Kidney glomerular epithelial cell (primary cell): ENCODE measurements around the gene GLS2.
"Not testable (repeated sequence)": the region's sequence is repeated elsewhere in the genome, so short reads cannot be mapped to it uniquely, and the experiment has no call there.

Experiments used
- DNase-seq: peaks from one replicate; lab custom pipeline; 2025; lab: John Stamatoyannopoulos, UW

Gene GLS2

GRCh38 chr12:56493409-56494105 lies 5.6 kb upstream of the GLS2 start:
- not testable (repeated sequence) for DNase-seq

GRCh38 chr12:56490360-56490759 lies 2.4 kb upstream of the GLS2 start:
- no peak for DNase-seq

- DNase-seq: no peak
Observed at GRCh38 chr12:56487448-56488040, 417 bp downstream of the GLS2 start.

GRCh38 chr12:56486694-56487093 lies 1.3 kb downstream of the GLS2 start:
- no peak for DNase-seq

- DNase-seq: no peak
Observed at GRCh38 chr12:56484566-56484965, 3.4 kb downstream of the GLS2 start.

GRCh38 chr12:56479625-56480024 lies 8.3 kb downstream of the GLS2 start:
- DNase-seq: no peak

- DNase-seq: no peak
Observed at GRCh38 chr12:56477521-56478225, 10.3 kb downstream of the GLS2 start.

- no peak for DNase-seq
Observed at GRCh38 chr12:56476972-56477432, 11.0 kb downstream of the GLS2 start.

- DNase-seq: no peak
Observed at GRCh38 chr12:56476143-56476542, 11.8 kb downstream of the GLS2 start.

GRCh38 chr12:56474389-56474788 lies 13.6 kb downstream of the GLS2 start:
- DNase-seq: no peak

GRCh38 chr12:56469007-56469930 lies 18.7 kb downstream of the GLS2 start:
- DNase-seq: no peak

- peak; percentile 84 for DNase-seq
Observed at GRCh38 chr12:56468216-56469006, 19.6 kb downstream of the GLS2 start, which contains the start of gene SPRYD4. SPRYD4 (plus strand) TSS chr12:56468578; CDS start chr12:56468592, 14 bp downstream.

- DNase-seq: no peak
Observed at GRCh38 chr12:56462565-56462964, 25.4 kb downstream of the GLS2 start.

GRCh38 chr12:56461235-56462159 lies 26.5 kb downstream of the GLS2 start:
- peak; percentile 67 for DNase-seq

- no peak for DNase-seq
Observed at GRCh38 chr12:56457817-56458216, 30.1 kb downstream of the GLS2 start.

- no peak for DNase-seq
Observed at GRCh38 chr12:56454557-56454956, 33.4 kb downstream of the GLS2 start, which contains the start of gene MIP. MIP (minus strand) TSS chr12:56454657; CDS start chr12:56454613, 44 bp downstream.

- DNase-seq: no peak
Observed at GRCh38 chr12:56451147-56451546, 36.8 kb downstream of the GLS2 start.

- DNase-seq: no peak
Observed at GRCh38 chr12:56450241-56450640, 37.7 kb downstream of the GLS2 start.

- DNase-seq: no peak
Observed at GRCh38 chr12:56449622-56449984, 38.4 kb downstream of the GLS2 start.
